Measurements from ENCODE around the gene RABGAP1L.

The RABGAP1L gene

GRCh38 chr1:174413632-174414031 is 254.3 kb downstream of the RABGAP1L start:
- TF ChIP-seq Cebpa-rat (IDR thresholded peaks at IDR 0.05): no peak
- Histone ChIP-seq H3K4me3 (no peak overlapping the region), H3K36me3 (no peaks in the 10 kb centered on the region), H3K9ac (no peak overlapping the region), H3K27me3 (no peaks in the 10 kb centered on the region), H3K27ac (no peak overlapping the region), H3K4me2 (no peak overlapping the region), H3K4me1 (no peaks in the 10 kb centered on the region), H4K20me1 (no peaks in the 10 kb centered on the region), H3K9me3 (no peaks in the 10 kb centered on the region)

GRCh38 chr1:174414203-174414602 is 254.9 kb downstream of the RABGAP1L start:
- no peak for TF ChIP-seq Cebpa-rat (IDR thresholded peaks at IDR 0.05)
- H3K27me3 ChIP-seq: no peaks in the 10 kb centered on the region
- H3K4me2 ChIP-seq: no peak overlapping the region
- H3K27ac ChIP-seq: no peak overlapping the region
- H3K4me1 ChIP-seq: no peaks in the 10 kb centered on the region
- no peaks in the 10 kb centered on the region for H3K9me3 ChIP-seq
- H4K20me1 ChIP-seq: no peaks in the 10 kb centered on the region
- no peaks in the 10 kb centered on the region for H3K36me3 ChIP-seq
- H3K9ac ChIP-seq: no peak overlapping the region
- H3K4me3 ChIP-seq: no peak overlapping the region

- H3K4me1 ChIP-seq: no peaks in the 10 kb centered on the region
- no peak for TF ChIP-seq Cebpa-rat (IDR thresholded peaks at IDR 0.05)
- H3K9me3 ChIP-seq: no peaks in the 10 kb centered on the region
- no peak overlapping the region for H3K27ac ChIP-seq
- H3K4me3 ChIP-seq: no peak overlapping the region
- no peaks in the 10 kb centered on the region for H3K27me3 ChIP-seq
- no peak overlapping the region for H3K9ac ChIP-seq
- no peaks in the 10 kb centered on the region for H3K36me3 ChIP-seq
- H4K20me1 ChIP-seq: no peaks in the 10 kb centered on the region
- no peak overlapping the region for H3K4me2 ChIP-seq
These were observed 256.2 kb downstream of the RABGAP1L start for GRCh38 chr1:174415506-174415905.

GRCh38 chr1:174417921-174418320 is 258.6 kb downstream of the RABGAP1L start:
- Histone ChIP-seq H3K9ac (no peak overlapping the region), H3K27me3 (no peaks in the 10 kb centered on the region), H4K20me1 (no peaks in the 10 kb centered on the region), H3K4me2 (no peak overlapping the region), H3K9me3 (no peaks in the 10 kb centered on the region), H3K4me3 (no peak overlapping the region), H3K4me1 (no peaks in the 10 kb centered on the region), H3K36me3 (no peaks in the 10 kb centered on the region), H3K27ac (no peak overlapping the region)
- TF ChIP-seq Cebpa-rat (IDR thresholded peaks at IDR 0.05): no peak

GRCh38 chr1:174425121-174425520 is 265.8 kb downstream of the RABGAP1L start:
- Histone ChIP-seq H3K4me1 (0 out of 2 replicates have a peak, but pooled peaks cover 4% of the 10 kb centered on the region), H3K9ac (no peak overlapping the region), H4K20me1 (no peaks in the 10 kb centered on the region), H3K4me2 (no peak overlapping the region), H3K27ac (no peak overlapping the region), H3K27me3 (no peaks in the 10 kb centered on the region), H3K4me3 (no peak overlapping the region), H3K9me3 (no peaks in the 10 kb centered on the region), H3K36me3 (no peaks in the 10 kb centered on the region)
- no peak for TF ChIP-seq Cebpa-rat (IDR thresholded peaks at IDR 0.05)

GRCh38 chr1:174426153-174426552 is 266.8 kb downstream of the RABGAP1L start:
- Histone ChIP-seq H3K9me3 (no peaks in the 10 kb centered on the region), H3K36me3 (no peaks in the 10 kb centered on the region), H3K27me3 (no peaks in the 10 kb centered on the region), H4K20me1 (no peaks in the 10 kb centered on the region), H3K4me2 (no peak overlapping the region), H3K27ac (no peak overlapping the region), H3K9ac (no peak overlapping the region), H3K4me1 (0 out of 2 replicates have a peak, but pooled peaks cover 4% of the 10 kb centered on the region), H3K4me3 (no peak overlapping the region)
- no peak for TF ChIP-seq Cebpa-rat (IDR thresholded peaks at IDR 0.05)

- Histone ChIP-seq H3K9me3 (no peaks in the 10 kb centered on the region), H3K4me2 (no peak overlapping the region), H3K36me3 (no peaks in the 10 kb centered on the region), H3K4me3 (no peak overlapping the region), H3K4me1 (0 out of 2 replicates have a peak, but pooled peaks cover 4% of the 10 kb centered on the region), H4K20me1 (no peaks in the 10 kb centered on the region), H3K27ac (no peak overlapping the region), H3K9ac (no peak overlapping the region), H3K27me3 (no peaks in the 10 kb centered on the region)
- TF ChIP-seq Cebpa-rat (IDR thresholded peaks at IDR 0.05): no peak
These were observed 268.7 kb downstream of the RABGAP1L start for GRCh38 chr1:174428033-174428432.

- Histone ChIP-seq H3K9me3 (no peaks in the 10 kb centered on the region), H3K27me3 (no peaks in the 10 kb centered on the region), H4K20me1 (no peaks in the 10 kb centered on the region), H3K4me2 (no peak overlapping the region), H3K27ac (no peak overlapping the region), H3K4me1 (0 out of 2 replicates have a peak, but pooled peaks cover 4% of the 10 kb centered on the region), H3K9ac (no peak overlapping the region), H3K4me3 (no peak overlapping the region), H3K36me3 (no peaks in the 10 kb centered on the region)
- no peak for TF ChIP-seq Cebpa-rat (IDR thresholded peaks at IDR 0.05)
These were observed 269.4 kb downstream of the RABGAP1L start for GRCh38 chr1:174428739-174429138.

GRCh38 chr1:174433451-174433850 is 274.1 kb downstream of the RABGAP1L start:
- no peaks in the 10 kb centered on the region for H3K36me3 ChIP-seq
- no peak overlapping the region for H3K4me2 ChIP-seq
- no peaks in the 10 kb centered on the region for H3K4me1 ChIP-seq
- H4K20me1 ChIP-seq: no peaks in the 10 kb centered on the region
- H3K4me3 ChIP-seq: no peak overlapping the region
- peaks cover 10% of the 10 kb centered on the region for H3K9me3 ChIP-seq
- no peak overlapping the region for H3K27ac ChIP-seq
- no peaks in the 10 kb centered on the region for H3K27me3 ChIP-seq
- TF ChIP-seq Cebpa-rat (IDR thresholded peaks at IDR 0.05): no peak
- H3K9ac ChIP-seq: no peak overlapping the region

GRCh38 chr1:174445351-174445750 is 286.0 kb downstream of the RABGAP1L start:
- Histone ChIP-seq H3K9me3 (no peaks in the 10 kb centered on the region), H3K27ac (no peak overlapping the region), H3K4me3 (no peak overlapping the region), H3K36me3 (no peaks in the 10 kb centered on the region), H3K4me2 (no peak overlapping the region), H4K20me1 (no peaks in the 10 kb centered on the region), H3K4me1 (no peaks in the 10 kb centered on the region), H3K9ac (no peak overlapping the region), H3K27me3 (no peaks in the 10 kb centered on the region)
- TF ChIP-seq Cebpa-rat (IDR thresholded peaks at IDR 0.05): no peak

GRCh38 chr1:174445817-174446216 is 286.5 kb downstream of the RABGAP1L start:
- H3K9ac ChIP-seq: no peak overlapping the region
- H4K20me1 ChIP-seq: no peaks in the 10 kb centered on the region
- H3K27ac ChIP-seq: no peak overlapping the region
- no peaks in the 10 kb centered on the region for H3K9me3 ChIP-seq
- no peak overlapping the region for H3K4me3 ChIP-seq
- no peaks in the 10 kb centered on the region for H3K4me1 ChIP-seq
- H3K36me3 ChIP-seq: no peaks in the 10 kb centered on the region
- H3K4me2 ChIP-seq: no peak overlapping the region
- H3K27me3 ChIP-seq: no peaks in the 10 kb centered on the region
- no peak for TF ChIP-seq Cebpa-rat (IDR thresholded peaks at IDR 0.05)
